NCI-H345 (cell line): ENCODE results near the gene CDC14A.

ENCODE experiments used
- DNase-seq: peaks from one replicate; lab custom pipeline; 2025; lab: John Stamatoyannopoulos, UW

CDC14A gene

DNA sequence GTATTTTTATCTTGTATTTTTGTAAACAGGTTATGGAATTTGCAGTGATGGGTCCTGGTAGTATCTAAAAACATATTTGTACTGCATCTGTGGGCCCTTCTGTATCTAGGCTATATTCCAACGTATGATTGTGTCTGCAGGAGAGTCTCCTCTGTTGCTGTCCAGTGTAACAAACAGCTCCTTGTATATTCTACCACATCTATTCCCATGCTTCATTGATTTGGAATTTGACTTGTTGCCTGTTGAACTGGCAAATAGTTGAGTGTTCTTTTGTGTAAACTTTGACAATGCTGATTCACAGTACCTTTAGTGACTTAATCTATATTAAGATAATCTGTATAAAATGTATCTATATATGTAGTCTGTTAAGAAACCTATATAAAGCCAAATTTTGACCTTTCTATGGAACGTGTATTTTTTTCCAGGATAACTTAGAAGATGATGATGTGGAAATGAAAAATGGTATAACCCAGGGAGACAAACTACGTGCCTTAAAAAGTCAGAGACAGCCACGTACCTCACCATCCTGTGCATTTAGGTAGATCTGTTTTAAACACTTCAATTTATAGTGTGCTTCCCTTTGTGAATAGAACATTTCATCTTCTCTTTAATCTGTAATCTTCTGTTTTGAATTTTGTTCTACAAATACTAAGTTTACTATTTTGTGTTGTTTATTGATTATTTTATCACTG lies 142.2 kb downstream of the CDC14A start:
- no peak for DNase-seq

GRCh38 chr1:100496896-100497295 lies 144.6 kb downstream of the CDC14A start:
- no peak for DNase-seq

- DNase-seq = no peak
Observed at GRCh38 chr1:100497796-100498195, 145.5 kb downstream of the CDC14A start.

DNA sequence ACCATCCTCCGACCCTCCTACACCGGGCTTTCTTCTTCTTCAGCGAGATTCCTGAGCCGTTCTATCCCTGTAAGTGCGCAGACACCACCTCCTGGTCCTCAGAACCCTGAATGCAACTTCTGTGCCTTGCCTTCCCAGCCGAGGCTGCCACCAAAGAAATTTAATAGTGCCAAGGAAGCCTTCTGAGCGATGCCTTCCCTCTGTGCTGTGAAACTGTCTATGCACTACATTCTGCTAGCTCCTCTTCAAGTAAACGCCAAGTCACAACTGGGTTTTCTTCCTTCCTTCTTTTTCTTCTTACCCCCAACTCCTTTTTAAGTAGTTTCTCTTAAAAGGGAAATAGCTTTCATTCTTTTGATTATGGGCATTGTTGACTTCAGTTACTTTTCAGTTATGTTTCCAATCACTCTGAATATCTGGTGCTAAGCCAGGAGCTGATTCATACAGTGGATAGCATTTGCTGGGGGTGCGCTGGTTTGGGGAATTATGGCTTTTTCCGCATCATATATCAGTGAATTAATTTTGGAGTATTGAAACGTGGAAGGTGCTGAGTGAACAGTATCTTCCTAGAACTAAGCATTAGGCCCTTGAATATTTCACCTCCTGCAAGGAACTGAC lies 147.0 kb downstream of the CDC14A start:
- no peak for DNase-seq

DNA sequence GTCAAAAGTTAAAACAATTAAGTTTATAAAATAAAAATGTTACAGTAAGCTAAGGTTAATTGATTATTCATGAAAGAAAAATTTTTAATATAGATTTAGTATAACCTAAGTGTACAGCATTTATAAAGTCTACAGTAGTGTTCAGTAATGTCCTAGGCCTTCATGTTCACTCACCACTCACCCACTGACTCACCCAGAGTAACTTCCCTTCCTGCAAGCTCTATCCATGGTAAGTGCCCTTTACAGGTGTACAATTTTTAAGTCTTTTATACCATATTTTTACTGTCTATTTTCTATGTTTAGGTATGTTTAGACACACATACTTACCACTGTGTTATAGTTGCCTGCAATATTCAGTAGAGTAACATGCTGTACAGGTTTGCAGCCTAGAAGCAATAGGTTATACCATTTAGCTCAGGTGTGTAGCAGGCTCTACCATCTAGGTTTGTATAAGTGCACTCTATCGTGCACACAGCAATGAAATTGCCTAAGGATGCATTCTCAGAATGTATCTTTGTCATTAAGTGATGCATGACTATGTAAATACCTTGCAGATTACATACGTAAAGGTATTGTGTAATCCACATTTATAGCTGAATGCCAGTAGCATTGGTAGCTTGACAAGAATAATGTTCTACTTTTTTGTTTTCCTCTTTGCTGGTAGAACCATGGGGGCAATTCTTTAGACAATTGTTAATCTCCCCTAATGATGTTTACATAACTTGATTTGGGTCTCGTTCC lies 149.9 kb downstream of the CDC14A start:
- peak; percentile 92 for DNase-seq

- DNase-seq = no peak
Observed at GRCh38 chr1:100506217-100506616, 153.9 kb downstream of the CDC14A start.

- DNase-seq = no peak
Observed at GRCh38 chr1:100510451-100510850, 158.1 kb downstream of the CDC14A start.

DNA sequence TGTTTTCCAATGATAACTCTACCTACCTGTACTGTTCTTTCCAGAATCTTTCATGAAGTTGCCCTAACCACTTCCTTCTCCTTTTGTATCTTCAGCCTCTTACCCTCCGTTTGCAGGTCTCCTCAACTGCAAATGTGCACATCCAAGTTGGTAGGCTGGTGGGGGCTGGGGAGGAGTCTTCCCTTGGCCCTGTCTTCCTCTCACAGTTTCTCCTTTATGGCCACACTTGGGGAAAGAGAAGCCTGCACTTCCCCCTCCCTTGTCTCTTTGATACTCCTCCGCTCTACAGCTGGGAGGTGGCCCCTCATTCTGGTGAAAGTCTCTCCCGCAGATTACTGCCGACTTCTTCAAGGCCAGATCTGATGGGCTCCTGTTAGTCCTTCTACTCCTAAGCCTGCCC lies 158.8 kb downstream of the CDC14A start:
- no peak for DNase-seq

DNA sequence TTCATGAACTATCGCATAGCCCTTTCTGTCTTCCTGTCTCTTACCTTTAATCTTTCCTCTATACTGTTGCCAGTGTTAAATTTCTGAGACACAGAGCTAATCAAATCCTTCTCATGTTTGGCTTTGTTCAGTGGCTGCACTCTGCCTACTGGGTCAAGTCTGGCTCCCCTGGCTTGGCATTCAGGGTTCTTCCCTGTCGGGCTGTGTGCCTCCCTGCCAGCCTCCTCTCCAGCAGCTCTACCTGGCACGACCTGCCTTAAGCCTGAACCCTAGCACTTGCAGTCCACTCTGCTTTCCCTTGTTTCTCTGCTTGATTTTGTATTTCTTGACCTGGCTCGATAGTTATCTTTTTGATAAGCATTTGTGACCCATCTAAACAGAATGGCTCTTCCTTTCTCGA lies 159.5 kb downstream of the CDC14A start:
- no peak for DNase-seq

- DNase-seq = no peak
Observed at GRCh38 chr1:100512803-100513352, 160.6 kb downstream of the CDC14A start.

DNA sequence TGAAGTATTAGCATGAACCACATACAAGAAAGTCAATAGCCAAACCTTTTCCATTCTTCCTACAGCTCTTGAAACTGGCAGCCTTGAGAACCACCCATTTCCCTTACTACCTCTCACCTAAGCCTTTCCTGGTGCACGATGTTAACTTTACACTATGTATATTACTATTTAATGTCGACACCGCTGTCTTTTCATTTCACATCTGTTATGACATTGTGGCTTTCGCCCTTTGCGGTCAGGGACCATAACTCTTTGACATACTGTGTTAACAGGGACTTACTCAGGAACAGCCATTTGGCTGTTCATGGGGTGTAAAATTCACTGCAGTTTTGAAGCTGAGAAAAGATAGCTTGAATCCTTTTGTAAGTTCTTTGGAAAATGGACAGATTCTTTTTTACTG lies 164.6 kb downstream of the CDC14A start:
- no peak for DNase-seq

DNA sequence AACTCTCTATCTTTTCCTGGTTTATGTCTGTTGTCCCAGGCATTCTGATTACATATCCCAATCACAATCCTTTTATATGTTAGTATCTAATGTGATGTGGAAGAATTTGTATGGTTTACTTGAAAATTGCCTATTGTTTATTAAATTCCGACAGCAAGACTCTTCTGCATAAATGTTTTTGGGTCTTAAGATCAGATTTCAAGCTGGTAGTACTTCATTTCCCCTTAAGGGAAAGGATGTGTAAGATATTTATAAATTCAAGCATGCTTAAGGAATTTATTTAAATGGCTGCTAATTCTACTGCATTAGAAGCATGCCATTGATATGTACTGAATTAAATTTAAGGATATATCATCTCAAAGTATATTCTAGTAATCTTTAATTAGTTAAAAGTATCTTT lies 165.2 kb downstream of the CDC14A start:
- DNase-seq = no peak

DNA sequence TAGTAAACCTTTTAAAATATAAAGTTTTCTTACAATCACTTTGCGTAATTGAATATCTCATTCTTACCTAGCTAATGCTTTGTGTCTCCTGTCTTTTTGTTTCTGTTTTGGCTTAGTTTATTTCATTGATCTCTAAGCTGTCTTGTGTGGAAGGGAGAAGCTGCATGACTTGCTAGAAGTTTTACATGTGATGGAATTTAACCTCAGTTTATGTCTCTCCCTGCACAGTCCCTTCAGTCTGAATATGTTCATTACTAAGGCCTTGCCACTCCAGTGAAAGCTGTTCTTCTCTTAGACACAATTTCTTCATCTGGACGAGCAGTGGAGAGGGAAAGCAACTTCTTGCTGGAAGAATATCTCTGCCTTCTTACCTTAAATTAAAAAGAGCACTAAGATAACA lies 165.7 kb downstream of the CDC14A start:
- no peak for DNase-seq

GRCh38 chr1:100523038-100523652 lies 170.8 kb downstream of the CDC14A start:
- DNase-seq = no peak

- DNase-seq = no peak
Observed at GRCh38 chr1:100524355-100524754, 172.0 kb downstream of the CDC14A start.

GRCh38 chr1:100526894-100527293 lies 174.6 kb downstream of the CDC14A start:
- DNase-seq = no peak

DNA sequence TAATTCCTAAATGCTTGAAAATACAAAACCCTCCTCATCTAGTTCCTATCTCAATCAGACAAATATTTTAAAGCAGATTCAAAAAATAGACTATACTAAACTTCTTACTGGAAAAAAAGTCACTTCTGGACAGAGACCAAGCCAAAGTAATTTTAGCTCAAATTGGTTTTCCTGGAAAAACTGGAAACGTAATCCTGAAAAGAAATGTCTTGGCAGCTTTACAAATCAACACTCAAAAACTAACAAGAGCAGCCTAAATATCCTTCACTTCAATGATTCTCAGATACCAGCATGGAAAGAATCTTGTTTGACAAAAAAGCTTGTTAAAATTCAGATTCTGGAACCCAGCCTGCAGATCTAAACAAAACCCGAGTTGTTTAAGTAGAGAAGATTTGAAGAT lies 176.6 kb downstream of the CDC14A start:
- DNase-seq = no peak

- no peak for DNase-seq
Observed at GRCh38 chr1:100530141-100530540, 177.8 kb downstream of the CDC14A start.

GRCh38 chr1:100530880-100531487 lies 178.7 kb downstream of the CDC14A start:
- DNase-seq = no peak

DNA sequence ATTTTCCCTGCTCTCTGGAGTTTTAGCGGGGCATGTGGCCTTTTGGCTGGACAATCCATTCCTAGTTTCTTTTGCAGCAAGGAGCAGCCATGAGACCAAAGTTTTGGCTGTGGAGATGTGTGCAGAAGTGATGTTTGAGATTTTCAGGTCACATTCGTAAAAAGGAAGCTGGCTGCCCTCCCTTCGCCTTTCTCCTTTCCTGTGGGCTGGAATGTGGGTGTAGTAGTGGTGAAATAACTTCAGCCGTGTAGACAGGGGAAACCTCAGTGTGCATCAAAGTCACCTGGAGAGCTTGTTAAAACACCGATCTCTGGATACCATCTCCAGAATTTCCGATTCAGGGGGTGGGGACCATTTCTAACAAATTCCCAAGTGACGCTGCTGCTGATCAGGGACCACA lies 180.3 kb downstream of the CDC14A start:
- no peak for DNase-seq

- DNase-seq = no peak
Observed at GRCh38 chr1:100535264-100535663, 183.0 kb downstream of the CDC14A start.

DNA sequence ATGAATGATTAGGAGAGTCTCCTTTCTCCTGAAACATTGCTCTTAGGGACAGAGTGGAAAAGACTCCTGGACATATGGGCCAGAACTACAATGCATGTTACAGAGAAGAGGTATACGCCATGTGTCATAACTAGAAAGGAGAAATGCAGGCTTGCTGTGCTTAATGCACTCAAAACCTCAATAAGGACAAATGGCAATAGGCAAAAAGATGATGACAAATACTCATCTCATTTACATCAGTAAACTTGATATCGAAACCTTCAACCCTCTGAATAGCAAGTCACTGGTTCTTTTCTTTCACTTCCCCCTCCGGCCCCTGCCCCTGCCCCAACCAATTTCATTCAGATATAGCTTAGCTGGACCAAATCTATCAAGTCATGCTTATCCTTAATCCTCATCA lies 183.7 kb downstream of the CDC14A start:
- no peak for DNase-seq
